ENCODE measurements around the gene SPRYD3.

The SPRYD3 gene

GRCh38 chr12:53058674-53059433 lies 20.3 kb downstream of the SPRYD3 start:
- DNase-seq (ENCODE audit: insufficient read length, low spot score) (no peak), FAIRE-seq (no peak)
- TF ChIP-seq SPI1 (IDR thresholded peaks at IDR 0.05; ENCODE audit: low read depth, low read length): no peak
- TF ChIP-seq POU2F2 (IDR thresholded peaks at IDR 0.05; ENCODE audit: low read depth, low read length): no peak
- no peak for TF ChIP-seq TAF1 (IDR thresholded peaks at IDR 0.05; ENCODE audit: low read depth, low read length)
- TF ChIP-seq POLR2AphosphoS5 (IDR thresholded peaks at IDR 0.05; ENCODE audit: low read depth, low read length): no peak
- TF ChIP-seq POLR2A (IDR thresholded peaks at IDR 0.05; ENCODE audit: low read depth, low read length): no peak
- TF ChIP-seq PAX5 (IDR thresholded peaks at IDR 0.05; ENCODE audit: insufficient read depth, low read length, severe bottlenecking): no peak

- FAIRE-seq: no peak
- TF ChIP-seq POU2F2 (IDR thresholded peaks at IDR 0.05; ENCODE audit: low read depth, low read length) (no peak), TAF1 (IDR thresholded peaks at IDR 0.05; ENCODE audit: low read depth, low read length) (no peak), PAX5 (IDR thresholded peaks at IDR 0.05; ENCODE audit: insufficient read depth, low read length, severe bottlenecking) (no peak), POLR2A (IDR thresholded peaks at IDR 0.05; ENCODE audit: low read depth, low read length) (no peak), SPI1 (IDR thresholded peaks at IDR 0.05; ENCODE audit: low read depth, low read length) (no peak), POLR2AphosphoS5 (IDR thresholded peaks at IDR 0.05; ENCODE audit: low read depth, low read length) (no peak)
- DNase-seq (ENCODE audit: insufficient read length, low spot score): no peak
Observed at GRCh38 chr12:53057816-53058500, 21.2 kb downstream of the SPRYD3 start.

- DNase-seq (ENCODE audit: insufficient read length, low spot score): no peak
- TF ChIP-seq POU2F2 (IDR thresholded peaks at IDR 0.05; ENCODE audit: low read depth, low read length) (no peak), SPI1 (IDR thresholded peaks at IDR 0.05; ENCODE audit: low read depth, low read length) (no peak)
- FAIRE-seq: no peak
Observed at GRCh38 chr12:53056901-53057300, 22.3 kb downstream of the SPRYD3 start.

- no peak for FAIRE-seq
- TF ChIP-seq POLR2A (IDR thresholded peaks at IDR 0.05; ENCODE audit: low read depth, low read length) (no peak), SPI1 (IDR thresholded peaks at IDR 0.05; ENCODE audit: low read depth, low read length) (no peak), PAX5 (IDR thresholded peaks at IDR 0.05; ENCODE audit: insufficient read depth, low read length, severe bottlenecking) (no peak)
- no peak for DNase-seq (ENCODE audit: insufficient read length, low spot score)
Observed at GRCh38 chr12:53056296-53056695, 22.9 kb downstream of the SPRYD3 start.

GRCh38 chr12:53055471-53056266 lies 23.5 kb downstream of the SPRYD3 start:
- no peak for FAIRE-seq
- no peak for DNase-seq (ENCODE audit: insufficient read length, low spot score)
- TF ChIP-seq POU2F2 (IDR thresholded peaks at IDR 0.05; ENCODE audit: low read depth, low read length): no peak
- TF ChIP-seq SPI1 (IDR thresholded peaks at IDR 0.05; ENCODE audit: low read depth, low read length): no peak
- no peak for TF ChIP-seq POLR2AphosphoS5 (IDR thresholded peaks at IDR 0.05; ENCODE audit: low read depth, low read length)
- TF ChIP-seq POLR2A (IDR thresholded peaks at IDR 0.05; ENCODE audit: low read depth, low read length): no peak
- no peak for TF ChIP-seq TAF1 (IDR thresholded peaks at IDR 0.05; ENCODE audit: low read depth, low read length)
- TF ChIP-seq PAX5 (IDR thresholded peaks at IDR 0.05; ENCODE audit: insufficient read depth, low read length, severe bottlenecking): no peak

GRCh38 chr12:53054112-53054878 lies 24.9 kb downstream of the SPRYD3 start:
- TF ChIP-seq POU2F2 (IDR thresholded peaks at IDR 0.05; ENCODE audit: low read depth, low read length): no peak
- TF ChIP-seq SPI1 (IDR thresholded peaks at IDR 0.05; ENCODE audit: low read depth, low read length): no peak
- TF ChIP-seq TAF1 (IDR thresholded peaks at IDR 0.05; ENCODE audit: low read depth, low read length): no peak
- no peak for TF ChIP-seq POLR2A (IDR thresholded peaks at IDR 0.05; ENCODE audit: low read depth, low read length)
- TF ChIP-seq PAX5 (IDR thresholded peaks at IDR 0.05; ENCODE audit: insufficient read depth, low read length, severe bottlenecking): no peak
- no peak for TF ChIP-seq POLR2AphosphoS5 (IDR thresholded peaks at IDR 0.05; ENCODE audit: low read depth, low read length)
- FAIRE-seq: peak; percentile 95
- peak; percentile 98 for DNase-seq (ENCODE audit: insufficient read length, low spot score)

- TF ChIP-seq POLR2AphosphoS5 (IDR thresholded peaks at IDR 0.05; ENCODE audit: low read depth, low read length): no peak
- TF ChIP-seq PAX5 (IDR thresholded peaks at IDR 0.05; ENCODE audit: insufficient read depth, low read length, severe bottlenecking): no peak
- TF ChIP-seq POU2F2 (IDR thresholded peaks at IDR 0.05; ENCODE audit: low read depth, low read length): no peak
- no peak for TF ChIP-seq POLR2A (IDR thresholded peaks at IDR 0.05; ENCODE audit: low read depth, low read length)
- TF ChIP-seq TAF1 (IDR thresholded peaks at IDR 0.05; ENCODE audit: low read depth, low read length): no peak
- TF ChIP-seq SPI1 (IDR thresholded peaks at IDR 0.05; ENCODE audit: low read depth, low read length): no peak
- FAIRE-seq (no peak), DNase-seq (ENCODE audit: insufficient read length, low spot score) (no peak)
Observed at GRCh38 chr12:53053218-53054111, 25.7 kb downstream of the SPRYD3 start.
